GM18511 (cell line): Measurements from ENCODE around the gene GJD2.

Experiments used
- ATAC-seq: cut with Tn5 transposase; IDR thresholded peaks from one replicate; pipeline ENCODE4 v1.9.1; 2021; ENCODE audit warnings: mild to moderate bottlenecking, moderate library complexity; ENCODE audit not compliant: unreplicated experiment

GJD2 gene

DNA sequence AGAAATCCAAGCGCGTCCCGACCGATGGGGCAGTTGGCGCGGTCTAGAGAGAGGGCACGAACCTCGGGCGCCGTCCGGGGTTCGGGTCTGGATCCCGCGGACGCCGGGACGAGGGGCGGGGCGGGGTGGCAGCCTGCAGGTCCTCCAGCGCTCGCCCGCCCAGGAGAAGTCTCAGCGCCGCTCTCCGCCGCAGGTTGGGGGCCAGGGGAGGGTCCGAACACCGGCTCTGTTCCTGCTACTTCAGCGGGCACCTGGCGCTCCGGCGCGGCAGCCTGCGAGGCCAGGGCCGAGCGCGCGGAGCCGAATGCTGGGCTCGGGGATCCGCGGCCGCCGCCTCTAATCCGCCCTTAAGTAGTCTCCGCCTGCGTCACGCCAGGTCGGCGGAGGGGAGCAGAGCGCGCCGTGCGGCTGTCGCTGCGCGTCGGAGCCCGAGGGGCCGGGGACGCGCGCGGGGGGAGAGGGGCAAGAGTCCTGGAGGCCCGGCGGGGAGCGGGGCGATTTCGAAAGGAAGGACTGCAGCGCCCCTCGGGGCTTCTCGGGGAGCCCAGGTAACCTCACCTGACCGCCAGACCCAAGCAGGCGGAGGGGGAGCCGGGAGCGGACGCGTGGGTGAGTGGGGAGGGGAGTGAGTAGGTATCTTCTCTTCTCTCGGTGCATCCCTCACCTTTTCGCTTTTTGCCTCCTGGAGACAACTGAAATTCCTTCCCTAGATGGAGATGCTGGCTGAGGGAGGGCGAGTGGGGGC, at the start of gene GJD2:
Gene GJD2 (minus strand): TSS at position 325 of the 745 bp plus-strand sequence. CDS start 510 bp downstream, outside the sequence.
- no peak for ATAC-seq

DNA sequence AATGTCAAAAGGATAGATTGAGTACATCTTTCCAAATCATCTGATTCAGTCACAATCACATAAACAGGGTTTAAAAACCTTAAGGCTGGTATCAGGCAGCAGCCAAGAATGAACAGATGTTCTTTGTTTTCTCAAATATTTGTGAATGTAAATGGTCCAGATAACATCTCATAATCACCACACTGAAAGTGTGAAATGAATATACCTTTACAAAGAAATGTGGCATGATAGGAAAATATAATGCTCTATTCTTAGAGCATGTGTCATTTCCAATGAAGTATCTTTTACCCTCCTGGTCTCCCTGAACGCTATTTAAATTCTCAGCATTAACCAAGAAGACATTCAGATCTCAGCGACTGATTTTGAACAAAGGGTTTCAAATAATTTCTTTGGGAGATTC, 49.3 kb upstream of the GJD2 start:
- ATAC-seq = no peak

DNA sequence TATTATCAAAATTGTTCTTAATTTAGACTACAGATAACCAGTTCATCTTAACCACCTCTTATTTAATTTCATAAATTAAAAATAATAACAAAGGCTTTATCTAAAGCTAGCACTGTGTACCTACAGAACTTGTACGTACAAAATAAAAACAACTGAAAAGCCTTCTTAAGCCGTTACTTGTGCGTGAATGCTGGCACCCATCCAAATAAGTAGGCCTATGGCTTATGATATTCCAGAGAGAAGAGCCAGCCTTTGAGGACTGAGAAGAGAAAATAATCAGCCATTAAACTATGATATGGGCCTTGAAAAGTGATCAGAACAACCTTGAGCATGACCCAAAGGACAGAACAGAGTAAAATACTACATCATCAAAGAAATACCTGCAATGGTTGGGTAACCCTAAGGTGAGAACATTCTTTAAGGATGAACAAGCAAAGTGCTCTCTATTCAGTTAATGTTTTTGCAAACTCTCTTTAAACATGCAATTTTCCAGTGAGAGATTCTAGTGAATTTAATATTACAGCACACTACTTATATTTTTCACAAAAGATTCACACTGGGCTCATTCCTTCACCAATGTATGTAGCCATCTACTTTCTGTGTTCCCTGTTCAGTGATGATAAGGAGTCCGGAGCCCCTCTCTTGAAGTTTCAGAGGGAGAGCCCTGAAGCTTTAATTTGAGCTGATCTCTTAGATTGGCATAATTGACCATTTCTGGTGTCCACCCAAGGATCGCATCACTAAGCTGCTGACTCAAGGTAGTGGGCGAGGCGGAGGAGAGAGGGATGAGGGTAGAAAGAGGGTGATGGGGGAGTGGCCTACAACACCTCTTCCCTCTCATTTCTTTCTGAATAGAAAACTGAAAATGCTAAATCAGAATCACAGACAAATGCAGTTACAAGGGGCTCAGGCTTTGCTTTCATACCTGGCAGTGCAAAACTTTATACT, 48.3 kb upstream of the GJD2 start:
- no peak for ATAC-seq

DNA sequence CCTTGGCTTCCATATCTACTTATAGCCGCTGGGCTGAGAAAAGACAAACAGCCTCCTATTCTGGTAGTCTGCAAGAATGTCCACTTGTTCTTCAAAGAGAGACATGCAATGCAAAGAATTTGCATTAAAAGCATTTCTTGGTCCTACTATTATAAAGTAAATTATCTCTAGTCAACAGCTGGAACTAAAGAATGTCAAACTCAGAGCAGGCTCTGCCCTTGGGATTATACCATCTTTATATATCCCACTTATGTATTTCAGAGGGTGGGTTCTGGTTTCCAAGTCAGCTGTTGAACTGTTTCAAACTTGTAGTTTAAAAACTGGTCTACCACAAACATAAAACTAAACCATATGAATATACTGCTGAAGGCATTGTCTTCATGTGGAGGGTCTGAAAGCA, 47.6 kb upstream of the GJD2 start:
- no peak for ATAC-seq

DNA sequence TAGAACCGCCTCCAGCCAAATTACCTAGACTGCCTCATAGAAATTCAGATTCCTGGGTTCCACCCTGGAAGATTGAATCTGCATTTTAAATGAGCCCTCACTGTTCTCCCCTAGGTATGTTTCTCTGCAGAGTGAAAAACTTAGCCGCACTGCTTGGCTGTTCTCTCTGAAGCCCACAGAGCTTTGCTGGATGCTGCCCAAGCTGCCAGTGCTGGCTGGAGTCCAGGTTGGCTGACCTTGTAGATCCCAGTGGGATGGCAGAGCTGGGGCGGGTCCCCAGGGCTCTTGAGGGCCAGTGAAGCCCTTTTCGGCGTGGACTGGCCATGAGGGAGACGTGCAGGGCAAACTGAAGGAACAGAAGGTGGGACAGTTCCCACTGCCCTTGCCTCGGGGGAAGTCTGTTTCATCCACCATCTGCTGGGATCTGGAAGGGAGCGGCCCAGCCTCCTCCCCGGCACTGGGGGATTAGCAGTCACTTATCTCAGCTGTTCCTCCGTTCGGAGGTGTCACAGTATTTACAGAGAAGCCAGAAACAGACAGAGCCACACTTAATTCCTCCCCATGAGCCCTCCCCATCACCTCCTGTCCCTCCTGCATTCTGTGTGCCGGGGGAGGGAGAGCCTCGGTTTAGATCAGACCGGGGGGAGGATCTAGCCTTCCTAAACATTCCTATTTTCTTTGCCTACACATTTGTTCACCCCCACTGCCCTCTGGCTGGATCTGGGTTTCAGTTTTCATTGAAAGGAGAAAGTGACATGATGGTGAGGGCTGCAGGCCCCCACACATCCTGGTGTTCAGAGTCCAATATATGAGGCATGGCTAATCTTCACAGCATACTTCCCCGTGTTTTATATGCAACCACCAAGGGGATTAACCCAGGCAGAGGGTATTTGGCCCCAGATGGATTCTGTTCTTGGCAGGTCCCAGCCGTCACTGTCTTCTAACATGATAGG, 44.6 kb upstream of the GJD2 start:
- ATAC-seq = no peak

DNA sequence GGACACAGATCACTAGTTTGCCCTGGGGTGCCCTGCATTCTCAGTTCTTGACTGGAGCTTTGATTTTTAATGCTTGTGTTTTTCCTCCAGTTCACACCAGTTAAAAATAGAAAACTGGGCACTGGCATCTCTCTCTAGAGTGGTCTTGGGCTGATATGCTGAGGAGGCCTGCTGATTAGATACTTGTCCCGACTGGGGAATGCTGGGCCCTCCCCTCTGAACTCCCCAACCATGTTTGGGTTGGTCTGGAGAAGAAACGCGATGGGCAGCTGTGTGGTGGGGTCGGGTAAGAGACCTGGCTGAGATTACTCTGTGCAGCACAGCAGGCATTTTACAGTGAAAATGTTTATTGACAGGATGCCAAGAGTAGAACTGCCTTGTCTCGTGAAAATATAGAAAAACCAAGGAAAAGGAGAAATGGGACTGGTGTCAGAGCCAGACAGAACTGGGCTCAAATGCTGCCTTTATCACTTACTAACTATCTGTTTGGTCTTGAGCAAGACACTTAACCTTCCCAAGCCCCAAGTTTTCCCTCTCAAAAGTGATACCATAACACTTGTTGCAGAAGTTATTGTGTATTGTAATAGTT, 42.1 kb upstream of the GJD2 start:
- ATAC-seq = no peak

DNA sequence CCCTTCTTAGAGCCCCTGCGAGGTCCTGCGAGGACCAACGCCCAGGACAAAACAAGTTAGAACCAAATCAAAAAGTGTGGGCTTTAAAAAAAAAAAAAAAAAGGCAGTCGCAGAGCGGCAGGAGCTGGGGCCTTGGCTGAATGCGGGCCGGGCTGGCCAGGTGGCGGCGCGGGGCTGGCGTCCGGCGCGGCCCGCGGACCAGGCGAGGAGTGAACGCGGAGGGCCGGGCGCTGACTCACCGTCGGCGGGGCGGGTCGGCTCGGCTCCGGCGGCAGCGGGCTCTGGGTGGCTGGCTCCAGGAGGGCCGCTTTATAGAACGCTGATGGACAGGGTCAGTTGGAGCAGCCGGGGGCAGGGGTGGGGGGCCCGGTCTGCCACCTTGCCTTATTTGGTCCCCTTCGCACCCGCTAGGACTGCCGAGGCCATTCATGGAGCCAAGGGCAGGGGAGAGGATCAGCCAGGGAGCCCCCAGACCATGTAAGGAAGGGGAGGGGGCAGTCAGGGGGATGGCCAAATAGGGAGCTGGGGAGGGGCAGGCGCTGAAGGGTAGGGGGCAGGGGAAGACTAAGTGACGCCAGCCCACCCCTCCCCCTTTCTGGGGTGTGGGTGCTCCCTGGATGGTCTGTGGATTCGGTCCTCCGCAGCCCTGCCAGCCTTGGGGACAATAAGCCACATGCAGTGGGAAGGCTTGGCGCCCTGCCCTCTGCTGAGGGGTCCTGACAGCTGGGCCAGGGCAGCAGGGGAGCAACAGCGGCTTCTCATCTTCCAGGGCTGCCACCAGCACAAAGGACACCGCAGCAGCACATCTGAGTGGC, 40.7 kb upstream of the GJD2 start, which contains the start of gene ACTC1:
Gene ACTC1 (minus strand): TSS at position 283 of the 815 bp plus-strand sequence. CDS start 741 bp downstream, outside the sequence.
- no peak for ATAC-seq

DNA sequence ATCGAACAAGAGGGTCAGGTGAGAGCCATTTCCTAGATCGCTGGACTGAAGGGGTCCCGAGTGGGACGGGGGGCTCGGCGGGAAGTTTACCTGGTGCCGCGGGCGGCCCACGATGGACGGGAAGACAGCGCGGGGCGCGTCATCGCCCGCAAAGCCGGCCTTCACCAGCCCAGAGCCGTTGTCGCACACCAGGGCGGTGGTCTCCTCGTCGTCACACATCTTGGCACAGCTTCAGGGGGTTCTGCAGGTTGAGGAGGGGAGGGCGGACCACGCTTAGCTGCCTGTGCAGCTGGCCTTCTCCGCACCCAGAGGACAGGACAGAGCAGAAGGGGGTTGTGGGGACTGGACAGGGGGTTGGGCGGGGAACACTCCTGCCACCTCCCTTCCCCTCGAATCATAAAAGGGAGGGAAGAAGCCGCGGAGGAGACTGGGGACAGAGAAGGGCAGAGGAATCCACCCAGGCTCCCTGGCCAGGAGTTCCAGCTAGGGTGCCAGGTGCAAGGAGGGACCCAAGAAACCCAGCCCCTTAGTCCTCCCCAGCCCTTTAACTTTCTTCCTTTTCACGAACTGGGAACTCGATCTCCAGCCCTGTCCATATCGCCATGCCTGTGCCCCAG, 39.9 kb upstream of the GJD2 start:
- no peak for ATAC-seq

DNA sequence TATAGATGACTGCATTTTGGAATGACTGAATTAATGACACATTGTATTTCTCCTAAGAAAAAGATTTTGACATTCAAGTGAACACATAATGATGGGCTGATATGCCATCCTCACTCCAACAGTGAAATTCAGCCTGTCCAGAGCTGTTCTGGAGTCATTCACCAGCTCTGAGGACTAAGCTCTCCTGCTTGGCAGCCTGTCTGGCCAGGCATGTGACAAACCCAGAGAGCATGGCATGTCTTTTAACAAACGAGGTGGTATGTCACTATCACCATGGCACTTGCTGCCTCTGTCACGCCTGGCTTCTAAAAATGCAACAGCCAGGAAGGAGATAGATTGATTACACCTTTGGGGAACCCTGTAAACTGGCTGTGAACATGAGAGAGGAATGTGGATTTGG, 39.1 kb upstream of the GJD2 start:
- no peak for ATAC-seq

DNA sequence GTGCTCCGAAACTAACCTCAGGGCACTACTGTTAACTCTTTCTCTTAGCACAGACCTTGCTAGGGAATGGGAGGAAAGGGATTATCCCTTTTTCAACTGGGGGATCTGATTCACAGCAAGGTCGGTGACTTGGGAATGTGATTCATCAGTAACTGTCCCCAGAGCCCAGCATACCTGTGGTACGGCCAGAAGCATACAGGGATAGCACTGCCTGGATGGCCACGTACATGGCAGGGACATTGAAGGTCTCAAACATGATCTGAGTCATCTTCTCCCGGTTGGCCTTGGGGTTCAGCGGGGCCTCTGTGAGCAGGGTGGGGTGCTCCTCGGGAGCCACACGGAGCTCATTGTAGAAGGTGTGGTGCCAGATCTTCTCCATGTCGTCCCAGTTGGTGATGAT, 38.3 kb upstream of the GJD2 start:
- ATAC-seq = no peak

DNA sequence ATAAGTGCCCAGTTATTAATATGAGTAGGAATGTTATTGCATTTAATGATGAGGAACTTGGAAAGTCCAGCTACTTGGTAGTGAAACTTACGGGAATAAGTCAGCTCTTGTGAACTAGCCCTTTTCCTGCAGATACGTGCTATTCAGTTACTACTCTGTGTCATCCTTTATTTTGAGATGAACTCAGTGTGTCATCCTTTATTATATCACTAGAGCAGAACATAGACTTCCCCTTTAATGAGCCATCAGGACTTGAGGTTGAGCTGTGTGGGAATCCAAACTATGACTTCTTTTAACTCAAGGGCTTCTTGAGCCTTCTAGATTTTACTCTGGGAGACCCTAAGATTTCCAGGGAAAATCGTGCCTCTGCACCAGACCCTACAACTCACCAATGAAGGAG, 36.9 kb upstream of the GJD2 start:
- ATAC-seq = no peak

DNA sequence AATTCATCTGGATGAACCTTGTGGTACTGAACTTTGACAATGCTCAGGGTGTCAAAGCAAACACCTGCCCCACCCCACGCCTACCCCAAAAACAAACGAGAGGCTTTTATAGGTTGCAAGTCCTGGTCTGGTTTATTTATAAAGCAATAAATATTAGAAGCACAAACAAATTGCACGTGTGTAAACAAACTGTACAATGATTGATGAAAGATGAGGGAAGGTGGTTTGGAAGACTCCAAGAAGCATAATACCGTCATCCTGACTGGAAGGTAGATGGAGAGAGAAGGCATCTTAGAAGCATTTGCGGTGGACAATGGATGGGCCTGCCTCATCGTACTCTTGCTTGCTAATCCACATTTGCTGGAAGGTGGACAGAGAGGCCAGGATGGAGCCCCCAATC, 35.3 kb upstream of the GJD2 start:
- ATAC-seq = no peak

DNA sequence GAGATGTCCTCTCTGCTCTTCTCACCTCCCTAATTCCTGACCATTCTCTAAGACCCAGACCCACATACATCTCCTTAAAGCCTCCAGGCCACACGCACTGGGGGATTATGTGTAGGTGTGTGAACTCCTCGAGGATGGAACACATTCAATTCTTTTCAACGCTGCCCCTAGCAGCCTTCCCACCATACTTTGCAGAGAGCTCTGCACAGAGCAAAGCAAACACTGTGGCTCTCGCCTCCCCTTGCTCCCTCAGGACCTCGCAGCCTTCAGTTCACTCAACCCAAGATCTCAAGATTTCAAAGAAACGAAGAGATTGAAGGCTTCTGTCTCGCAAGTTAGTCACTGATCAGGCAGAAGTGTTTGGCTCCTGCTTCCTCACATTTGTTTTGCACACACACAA, 34.5 kb upstream of the GJD2 start:
- no peak for ATAC-seq

DNA sequence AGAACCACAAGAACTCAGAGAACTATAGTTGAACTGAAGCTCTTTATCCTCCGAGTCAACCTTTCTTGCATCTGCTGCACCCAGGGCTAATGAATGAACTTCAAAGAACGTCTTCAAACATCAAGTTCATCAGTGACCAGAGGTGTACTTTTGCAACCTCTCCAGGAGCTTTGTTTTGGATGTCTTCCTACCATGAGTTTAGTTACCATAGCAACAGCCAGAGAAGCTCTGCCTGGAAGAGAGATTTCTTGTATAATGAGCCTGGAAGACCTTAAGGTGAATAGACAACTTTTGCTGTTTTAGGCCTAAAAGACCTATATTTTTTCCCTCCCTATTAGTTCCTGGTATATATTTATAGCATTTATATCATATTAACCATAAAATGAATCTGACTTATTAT, 31.4 kb upstream of the GJD2 start:
- no peak for ATAC-seq

DNA sequence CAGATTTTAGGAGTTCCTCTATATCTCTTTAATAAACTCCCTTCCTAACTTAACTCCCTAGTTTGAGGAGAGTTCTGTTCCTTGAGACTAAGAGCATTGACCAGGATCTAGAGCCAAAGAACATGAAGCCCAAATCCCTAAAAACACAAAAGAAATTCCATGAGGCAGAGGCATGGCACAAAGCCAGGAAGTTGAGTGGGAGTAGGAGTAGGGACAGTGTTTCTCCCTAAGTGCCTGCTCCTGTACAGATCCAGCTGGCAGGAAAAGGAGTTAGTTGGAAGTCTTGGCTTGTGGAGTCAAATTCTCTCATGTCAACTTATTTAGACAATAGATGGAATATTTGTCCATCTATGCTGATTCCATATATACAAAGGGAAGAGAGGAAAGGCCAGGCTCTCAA, 29.2 kb upstream of the GJD2 start:
- no peak for ATAC-seq

DNA sequence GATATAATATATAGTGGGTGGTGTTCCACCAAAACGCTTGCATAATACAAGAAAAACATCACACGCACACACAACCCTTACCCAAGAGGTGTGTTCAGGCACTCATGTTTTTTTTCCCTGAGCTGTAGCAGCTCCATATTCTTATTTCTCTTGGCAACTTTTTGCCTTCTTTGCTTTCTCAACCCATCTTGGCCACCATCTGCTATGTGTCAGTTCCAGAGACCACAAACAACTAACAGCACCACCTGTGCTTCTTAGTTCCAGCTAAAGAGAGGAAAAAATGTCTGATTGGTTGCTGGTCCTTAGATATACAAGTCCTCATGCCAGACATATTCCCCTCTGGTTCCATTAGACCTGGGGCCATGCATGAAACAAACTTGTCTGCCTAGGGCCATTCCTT, 28.6 kb upstream of the GJD2 start:
- no peak for ATAC-seq

DNA sequence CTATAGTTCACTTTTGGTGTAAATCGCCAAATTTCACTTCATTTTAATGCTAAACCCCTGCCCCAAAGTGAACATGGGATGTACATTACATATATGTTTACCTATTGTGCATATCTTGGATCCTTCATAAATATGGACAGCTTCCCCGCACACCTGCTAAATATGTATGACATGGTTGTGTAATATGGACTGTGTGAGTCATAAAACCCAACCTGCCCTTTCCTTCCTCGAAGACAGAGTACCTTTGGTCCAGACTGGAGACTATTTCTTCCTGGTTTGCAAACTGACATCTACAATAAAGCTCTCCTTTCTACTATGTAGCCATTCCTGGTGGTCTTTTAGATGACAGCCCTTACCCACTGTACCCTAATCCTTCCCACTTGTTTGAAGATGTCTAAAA, 28.1 kb upstream of the GJD2 start:
- no peak for ATAC-seq

DNA sequence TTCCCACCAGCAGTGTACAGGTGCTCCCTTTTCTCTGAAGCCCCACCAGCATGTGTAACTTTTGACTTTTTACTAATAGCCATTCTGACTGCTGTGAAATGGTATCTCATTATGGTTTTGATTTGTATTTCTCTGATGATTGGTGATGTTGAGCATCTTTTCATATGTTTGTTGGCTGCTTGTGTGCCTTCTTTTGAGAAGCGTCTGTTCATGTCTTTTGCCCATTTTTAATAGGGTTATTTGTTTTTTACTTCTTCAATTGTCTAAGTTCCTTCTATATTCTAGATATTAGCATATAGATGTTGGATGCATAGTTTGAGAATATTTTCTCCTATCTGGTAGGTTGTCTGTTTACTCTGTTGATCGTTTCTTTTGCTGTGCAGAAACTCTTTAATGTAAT, 25.9 kb upstream of the GJD2 start:
- ATAC-seq = no peak

DNA sequence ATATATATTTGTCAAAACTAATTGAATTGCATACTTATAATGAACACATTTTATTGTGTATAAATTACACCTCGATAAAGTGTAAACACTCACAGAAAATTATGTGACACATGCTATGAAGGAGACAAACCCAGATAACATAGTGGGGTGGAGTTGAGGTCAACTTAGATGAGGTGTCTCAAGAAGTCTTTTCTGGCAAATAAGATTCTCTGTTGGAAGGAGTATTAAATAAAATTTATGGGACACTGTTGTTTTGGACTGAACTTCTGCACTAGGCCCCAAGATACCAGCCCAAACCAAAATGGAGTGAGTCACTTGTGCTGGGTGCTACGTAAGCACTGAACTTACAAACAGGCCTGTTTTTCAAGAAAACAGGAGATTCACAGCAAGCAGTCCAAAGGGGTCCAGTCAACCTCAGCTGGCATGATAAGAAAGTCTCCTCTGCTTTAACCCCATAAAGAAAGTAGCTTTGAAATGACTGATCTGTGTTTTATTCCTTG, 21.9 kb upstream of the GJD2 start:
- no peak for ATAC-seq
